LoVo (cell line): ENCODE results near the gene ZNF354C.

Source experiments
- DNase-seq: peaks from one replicate; pipeline ENCODE4 v3.0.0-alpha.2; 2016; ENCODE audit warnings: low spot score

The ZNF354C gene

DNA sequence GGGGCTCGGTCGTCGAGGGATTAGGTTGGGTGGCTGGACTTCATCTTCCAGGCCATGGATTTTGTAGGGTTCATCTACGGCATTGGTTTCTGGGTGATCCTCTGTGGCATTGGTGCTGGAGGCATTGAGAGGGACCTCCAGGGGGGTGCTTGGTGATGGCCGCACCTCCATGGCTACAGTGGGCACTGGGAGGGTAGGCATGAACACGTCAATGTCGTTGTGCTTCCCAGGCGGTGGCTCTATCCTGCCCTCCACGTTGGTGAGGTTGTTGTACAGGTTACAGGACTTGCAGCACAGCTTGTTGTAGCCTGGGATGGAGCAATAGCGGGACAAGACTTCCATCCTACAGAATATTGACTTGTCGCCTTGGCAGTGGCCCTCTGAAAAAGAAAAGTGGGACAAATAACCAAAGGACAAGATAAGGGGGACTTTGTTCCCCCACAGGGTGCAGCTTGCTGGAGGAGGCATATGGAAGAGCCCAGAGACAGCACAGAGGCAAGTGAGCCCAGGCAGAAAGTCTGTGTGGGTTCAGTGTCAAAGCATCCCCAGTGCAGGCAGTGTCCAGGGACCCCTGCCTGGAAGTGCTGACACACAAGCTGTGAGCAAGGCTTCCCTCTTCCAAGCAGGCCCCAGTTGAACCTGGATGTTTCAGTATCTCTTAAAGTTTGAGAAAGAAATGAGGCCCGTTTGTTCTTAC lies 53.9 kb downstream of the ZNF354C start:
- DNase-seq: no peak

DNA sequence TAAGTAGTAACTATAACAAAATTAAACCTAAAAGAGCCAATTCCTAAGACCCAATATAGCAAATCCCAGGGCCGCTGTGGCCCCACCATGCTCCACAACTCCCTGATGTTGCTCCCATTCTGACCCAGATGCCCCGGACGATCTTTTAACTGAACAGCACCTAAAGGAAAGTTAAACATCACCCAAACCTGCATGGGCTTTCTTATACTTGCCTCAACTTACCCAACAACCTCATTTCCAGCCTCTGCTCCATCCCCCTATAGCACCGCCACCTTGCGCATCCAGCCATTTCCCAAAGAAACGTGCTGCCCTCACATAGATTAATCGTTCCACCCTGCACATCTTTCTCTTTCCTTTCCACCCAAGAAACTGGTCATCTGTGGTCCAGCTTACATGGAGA lies 54.6 kb downstream of the ZNF354C start:
- no peak for DNase-seq

DNA sequence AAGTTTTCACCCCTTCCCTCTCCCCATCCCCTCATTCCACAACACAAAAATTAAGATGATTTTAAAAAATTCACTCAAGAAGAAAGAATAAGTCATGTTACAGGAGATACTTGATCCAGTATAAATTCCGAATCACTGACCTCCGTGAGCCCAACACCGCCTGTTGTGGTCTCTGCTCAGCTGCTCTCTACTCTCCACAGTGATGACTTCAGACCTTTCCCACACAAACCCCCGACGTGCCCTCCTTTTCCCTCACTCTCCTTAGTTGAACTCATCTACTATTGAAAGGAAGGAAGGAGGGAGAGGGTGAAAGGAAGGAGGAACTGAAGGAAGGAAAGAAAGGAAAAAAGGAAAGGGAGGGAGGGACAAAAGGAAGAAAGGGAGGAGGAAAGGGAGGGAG lies 55.1 kb downstream of the ZNF354C start:
- DNase-seq: no peak

DNA sequence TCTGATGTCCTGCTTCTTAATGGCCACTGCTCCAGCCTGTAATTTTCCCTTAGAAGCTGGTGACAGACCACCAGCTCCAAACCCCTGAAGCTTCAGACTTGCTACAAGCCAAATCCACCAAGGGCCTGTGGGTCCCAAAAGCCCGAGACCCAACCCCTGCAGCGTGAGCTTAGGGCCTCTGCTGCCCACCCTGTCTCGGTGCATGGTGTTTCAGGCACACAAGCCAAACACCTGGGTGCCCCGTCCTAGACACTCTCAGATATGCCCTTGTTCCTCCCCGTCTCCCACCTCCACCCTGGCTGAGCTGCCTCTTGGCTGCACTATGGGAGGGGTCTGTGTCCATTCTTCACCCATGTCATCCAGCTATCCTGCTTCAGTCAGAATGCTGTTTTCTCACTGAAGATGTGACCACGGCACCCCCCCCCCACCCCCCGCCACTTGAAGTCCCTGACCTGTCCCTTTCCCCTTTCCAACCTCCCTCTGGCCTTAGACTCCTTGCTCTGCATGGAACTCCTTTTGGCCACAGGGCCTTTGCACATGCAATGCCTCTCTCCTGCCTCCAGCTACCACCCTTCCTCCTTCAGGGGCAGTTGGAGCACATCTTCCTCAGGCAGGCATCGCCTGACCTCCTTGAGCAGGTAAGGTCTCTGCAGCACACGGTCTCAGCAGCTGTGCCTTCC lies 55.8 kb downstream of the ZNF354C start:
- DNase-seq: no peak

DNA sequence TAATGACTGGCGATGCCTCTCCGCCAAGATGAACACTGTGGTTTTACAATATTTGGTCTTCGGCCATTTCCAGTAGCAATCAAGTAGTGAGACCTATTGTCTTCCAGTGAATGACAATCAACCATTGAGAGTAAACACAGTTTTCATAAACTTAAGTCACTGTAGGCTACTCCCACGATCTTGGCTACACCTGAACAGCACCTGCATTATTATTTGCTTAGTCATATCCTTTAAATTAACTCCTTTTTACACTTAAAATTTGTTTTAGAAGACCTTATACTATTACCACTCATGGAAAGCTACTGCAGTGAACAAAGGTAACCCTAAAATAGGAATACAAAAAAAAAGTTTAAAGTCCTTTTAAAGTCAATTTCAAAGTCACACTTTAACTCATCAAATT lies 58.2 kb downstream of the ZNF354C start:
- no peak for DNase-seq

DNA sequence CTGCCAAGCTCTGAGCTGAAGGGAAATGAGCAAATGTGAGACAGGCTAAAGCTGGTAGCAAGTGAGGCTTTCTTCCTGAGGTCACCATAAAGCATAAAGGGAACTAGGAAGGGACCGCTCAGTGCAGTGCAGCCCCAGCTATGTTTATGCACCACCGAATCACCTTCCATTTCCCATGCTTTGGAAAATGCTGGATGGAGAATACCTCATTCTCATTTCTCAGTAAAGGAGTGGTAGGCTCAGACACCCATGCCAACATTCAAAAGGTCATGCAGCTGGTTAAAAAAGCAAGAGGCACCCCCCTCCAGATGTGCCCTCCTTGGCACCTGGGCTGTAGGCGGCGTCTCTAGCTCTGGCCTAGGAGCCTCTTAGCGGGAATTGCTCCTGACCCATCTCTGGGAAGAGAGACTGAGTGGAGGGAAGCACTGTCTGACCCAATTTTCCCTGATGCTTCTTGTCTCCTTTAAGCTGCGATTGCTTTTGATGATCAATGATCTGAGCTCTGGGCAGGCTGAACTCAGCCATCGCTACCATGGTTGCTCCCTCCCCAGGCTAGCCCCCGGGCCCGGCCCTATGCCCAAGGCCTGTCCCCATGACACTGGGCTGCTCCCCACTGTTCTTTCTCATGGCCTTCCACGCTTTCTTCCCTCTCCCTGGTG lies 58.7 kb downstream of the ZNF354C start:
- DNase-seq: no peak

DNA sequence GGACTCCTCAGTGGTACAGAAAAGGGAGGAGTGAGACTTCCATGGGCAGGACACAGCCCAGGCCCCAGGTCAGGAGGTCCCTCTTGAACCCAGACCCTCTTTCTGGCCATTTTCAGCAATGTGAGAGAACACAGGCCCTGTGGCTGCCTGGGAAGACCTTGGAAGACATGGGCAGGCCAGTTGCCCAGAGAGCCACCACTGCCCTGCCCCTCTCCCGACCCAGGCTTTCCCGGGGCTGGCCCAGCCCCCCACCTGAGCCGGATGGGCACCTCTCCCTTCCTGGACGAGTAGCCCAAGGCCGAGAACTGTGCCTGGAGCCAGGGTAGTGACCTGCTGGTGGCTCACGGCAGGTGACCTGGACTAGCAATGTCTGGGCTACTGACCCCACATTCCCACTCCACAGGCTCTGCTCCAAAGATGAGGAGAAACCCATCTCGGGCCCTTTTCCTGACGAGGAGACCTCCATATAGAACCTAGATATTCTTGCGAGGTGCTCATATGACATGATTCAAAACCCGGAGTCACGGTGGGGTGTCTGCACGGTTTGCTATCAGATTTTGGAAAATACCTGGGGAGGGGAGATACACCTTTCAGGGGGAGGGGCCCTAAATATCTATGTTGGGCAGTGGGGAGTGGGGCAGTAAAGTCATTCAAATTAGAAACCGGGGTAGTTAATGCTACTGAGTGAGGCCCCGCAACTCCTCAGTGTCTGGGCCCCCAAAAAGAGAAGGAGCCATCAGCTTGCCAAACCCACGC lies 59.4 kb downstream of the ZNF354C start:
- no peak for DNase-seq

DNA sequence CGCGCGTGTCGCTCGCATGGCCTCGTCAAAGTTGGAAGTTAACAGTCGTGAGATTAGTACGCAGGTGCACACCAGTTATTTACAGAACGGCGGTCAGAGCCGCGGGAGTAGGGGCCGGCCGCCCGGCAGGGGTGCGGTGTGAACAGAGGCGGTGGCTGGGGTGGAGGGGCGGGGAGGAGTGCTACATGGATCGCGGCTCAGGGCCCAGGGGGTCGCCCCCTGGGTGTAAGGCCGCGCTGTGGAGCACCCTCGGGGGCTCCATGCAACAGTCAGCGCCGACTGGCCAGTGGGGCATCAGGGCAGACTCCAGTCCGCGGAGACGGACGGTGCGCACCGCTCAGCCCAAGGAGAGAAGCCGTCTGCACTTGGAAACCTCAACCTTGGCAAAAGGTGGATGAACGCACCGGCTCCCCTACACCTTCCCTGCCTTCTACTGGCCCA lies 60.3 kb downstream of the ZNF354C start:
- DNase-seq: no peak

DNA sequence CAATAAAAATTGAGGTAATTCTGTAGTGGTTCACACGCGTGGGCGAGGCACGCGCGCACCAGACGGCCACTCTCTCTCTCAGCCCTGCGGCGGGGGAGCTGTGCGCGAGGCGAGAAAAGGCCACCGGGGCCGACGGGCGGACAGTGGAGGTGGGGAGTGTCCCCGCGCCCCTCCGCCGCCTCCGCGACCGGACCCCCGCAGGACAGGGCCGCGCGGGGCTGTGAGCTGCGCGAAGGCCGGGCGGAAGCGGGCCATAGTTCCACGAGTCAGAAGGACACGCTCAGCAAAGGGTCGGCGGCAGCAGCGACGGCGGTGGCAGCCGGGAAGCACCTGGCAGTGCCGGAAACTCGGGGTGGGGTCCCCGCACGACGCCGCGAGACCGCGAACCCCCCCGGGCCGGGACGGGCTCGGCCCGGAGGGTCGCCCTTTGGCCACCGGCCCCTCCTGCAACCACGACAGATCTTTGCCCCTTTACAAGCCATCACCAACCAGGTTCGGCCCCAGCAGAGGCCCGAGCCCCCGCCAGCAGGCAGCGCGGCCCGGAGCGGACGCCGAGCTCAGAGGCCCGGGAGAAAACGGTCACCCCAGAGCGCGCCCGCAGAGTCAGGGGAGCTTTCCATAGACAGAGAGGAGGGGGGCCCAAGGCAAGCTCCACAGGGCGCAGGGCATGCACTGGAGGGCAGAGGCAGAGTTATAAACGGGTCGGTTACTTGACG lies 60.9 kb downstream of the ZNF354C start:
- no peak for DNase-seq

DNA sequence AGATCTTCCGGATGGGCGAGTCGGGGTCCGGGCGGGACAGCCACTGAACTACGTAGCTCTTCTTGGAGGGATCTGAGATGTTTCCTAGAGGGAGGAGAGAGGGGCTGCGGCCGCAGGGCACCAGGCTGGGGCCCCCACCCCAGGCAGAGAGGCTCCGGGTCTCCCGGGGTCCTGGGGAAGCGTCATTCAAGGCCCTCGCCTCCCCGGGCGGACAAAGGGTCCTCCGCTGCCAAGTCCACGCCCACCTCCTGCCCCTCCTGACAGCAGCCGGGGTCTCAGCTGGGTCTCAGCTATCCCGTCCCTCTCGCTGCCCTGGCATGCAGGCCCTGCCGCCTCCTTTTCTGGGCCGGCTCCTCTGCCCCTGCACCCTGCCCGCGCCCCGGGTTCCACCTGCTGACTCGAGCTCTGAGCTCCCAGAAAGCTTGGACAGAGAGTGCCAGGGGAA lies 61.5 kb downstream of the ZNF354C start:
- no peak for DNase-seq

DNA sequence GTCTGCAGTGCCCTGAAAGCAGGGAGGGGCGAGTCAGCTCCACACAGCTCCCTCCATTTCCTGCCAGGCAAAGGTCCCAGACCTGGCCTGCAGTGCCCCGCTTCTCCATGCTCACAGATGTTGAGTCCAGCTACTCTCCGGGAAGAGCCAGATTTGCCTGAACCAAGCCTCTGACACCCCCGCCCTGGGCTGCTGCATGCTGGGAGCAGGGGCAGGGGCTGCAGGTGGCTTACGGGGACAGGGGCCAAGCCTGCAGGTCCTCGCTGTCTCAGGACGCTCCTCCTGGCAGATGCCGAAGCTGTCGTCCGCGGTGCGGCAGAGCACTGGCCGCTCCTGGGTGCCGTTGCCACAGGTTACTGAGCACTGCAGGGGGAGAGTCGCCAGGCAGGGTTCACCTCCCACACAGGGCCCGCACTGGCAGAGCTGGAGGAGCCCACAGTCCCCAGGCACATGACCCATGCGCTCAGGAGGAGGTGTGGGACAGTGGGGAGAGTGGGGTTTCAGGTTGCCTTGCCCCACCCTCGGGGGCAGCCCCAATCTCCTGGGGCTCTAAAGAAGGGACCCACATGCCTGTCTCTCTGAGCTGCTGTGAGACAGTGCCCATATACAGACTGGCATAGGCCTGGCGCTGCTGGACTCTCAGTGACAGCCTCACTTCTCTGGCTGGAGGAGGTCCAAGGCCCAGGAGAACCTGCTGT lies 62.4 kb downstream of the ZNF354C start:
- DNase-seq: no peak

DNA sequence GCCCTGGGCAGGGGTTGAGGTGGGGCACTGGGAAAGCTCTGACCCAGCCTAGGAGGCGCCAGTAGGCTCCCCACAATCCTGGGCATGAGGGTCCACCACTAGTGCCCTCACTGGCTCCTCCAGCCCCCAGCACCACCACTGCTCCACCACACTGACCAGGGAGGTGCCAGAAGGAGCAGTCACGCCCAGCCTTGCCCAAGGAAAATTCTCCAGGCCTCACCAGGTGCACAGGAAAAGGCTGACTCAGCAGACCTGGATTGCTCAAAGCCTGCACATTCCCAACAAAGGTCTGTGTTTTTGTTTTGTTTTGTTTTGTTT lies 62.9 kb downstream of the ZNF354C start:
- no peak for DNase-seq

DNA sequence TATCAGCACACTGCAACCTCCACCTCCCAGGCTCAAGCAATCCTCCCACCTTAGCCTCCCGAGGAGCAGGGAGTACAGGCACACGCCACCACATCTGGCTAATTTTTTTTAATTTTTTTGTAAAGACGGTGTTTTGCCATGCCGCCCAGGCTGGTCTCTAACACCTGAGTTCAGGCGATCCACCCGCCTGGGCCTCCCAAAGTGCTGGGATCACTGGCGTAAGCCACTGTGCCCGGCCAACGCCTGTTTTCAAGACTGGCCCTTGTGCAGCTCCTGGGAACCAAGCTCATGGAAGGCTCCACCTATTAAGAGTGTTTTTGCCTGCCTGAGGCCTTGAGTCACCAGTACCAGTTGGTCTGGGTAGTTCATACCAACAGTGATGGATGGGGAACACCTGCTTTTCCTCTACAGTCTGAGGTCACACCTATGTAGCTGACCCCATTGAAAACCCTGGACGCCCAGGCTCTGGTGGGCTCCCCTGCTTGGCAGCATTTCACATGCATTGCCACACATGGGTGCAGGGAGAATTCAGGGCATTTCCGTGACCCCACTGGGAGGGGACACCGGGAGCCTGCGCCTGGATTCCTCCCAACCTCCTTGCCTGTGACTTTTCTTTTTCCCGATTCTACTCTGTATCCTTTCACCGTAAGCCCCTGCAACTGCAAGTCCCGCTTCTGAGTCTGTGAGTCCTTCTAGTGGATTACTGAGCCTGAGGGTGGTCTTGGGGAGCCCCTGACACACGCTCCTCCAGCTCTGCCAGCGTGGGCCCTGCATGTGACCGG lies 63.5 kb downstream of the ZNF354C start:
- DNase-seq: no peak

DNA sequence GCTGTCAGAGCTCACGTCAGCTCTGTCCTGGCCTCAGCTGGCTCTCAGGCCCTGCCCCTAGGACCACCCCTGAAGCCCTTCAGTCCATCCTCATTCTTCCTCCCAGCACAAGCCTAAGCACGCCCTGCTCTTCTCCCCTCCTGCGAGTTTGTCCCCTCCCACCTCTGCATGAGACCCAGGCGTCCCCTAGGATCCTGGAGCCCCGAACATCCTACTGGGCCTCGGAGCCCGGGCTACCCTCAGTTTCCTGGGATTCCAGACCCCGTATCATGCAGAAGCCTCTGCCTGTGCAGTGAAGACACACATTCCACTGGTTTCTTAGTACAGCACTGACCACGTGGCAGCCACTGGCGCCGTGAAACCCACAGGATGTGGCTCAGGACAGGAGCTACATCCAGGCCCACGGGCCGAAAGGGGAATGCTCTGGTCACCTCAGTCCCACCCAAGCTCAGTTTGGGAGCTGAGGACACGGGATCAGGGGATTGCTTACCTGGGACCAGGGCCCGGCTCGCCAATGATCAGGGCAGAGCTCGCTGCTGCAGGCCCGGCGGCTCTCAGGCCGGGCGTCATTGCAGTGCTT lies 64.2 kb downstream of the ZNF354C start:
- no peak for DNase-seq

DNA sequence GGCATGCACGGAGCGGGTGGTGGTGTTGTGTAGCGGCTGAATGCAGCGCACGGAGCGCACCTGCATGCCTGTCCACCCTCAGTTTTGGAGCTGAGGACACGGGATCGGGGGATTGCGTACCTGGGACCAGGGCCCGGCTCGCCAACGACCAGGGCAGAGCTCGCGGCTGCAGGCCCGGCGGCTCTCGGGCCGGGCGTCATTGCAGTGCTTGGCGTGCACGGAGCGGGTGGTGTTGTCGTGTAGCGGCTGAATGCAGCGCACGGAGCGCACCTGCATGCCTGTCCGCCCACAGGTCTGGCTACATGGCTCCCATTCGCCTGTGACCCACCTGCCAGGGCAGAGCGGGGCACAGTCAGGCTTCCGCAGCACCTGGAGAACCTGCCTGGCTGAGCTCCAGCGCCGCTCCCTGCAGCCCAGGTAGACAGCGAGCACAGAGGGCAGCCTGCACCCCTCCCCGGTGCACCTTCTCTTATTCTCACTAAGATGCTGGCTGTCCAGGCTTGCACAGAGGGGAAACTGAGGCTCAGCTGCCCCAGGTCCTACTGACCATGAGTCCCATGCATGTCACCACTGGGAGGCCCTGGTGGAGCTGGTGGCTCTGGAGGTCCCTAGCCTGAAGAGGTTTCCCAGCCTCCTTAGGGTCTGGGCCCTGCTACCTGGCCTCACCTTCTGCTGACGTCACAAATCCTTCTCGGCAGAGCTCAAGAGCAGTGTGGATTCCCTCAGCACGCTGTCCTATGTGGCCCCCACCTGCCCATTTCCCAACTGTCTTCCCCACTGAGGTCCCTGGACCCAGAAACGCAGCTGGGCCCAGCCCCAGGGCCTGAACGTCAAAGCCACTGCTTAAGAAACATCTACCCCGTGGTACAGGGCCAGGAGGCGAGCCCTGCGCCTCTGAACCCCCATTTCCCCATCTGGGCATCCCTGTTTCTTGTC lies 64.9 kb downstream of the ZNF354C start:
- DNase-seq: no peak

DNA sequence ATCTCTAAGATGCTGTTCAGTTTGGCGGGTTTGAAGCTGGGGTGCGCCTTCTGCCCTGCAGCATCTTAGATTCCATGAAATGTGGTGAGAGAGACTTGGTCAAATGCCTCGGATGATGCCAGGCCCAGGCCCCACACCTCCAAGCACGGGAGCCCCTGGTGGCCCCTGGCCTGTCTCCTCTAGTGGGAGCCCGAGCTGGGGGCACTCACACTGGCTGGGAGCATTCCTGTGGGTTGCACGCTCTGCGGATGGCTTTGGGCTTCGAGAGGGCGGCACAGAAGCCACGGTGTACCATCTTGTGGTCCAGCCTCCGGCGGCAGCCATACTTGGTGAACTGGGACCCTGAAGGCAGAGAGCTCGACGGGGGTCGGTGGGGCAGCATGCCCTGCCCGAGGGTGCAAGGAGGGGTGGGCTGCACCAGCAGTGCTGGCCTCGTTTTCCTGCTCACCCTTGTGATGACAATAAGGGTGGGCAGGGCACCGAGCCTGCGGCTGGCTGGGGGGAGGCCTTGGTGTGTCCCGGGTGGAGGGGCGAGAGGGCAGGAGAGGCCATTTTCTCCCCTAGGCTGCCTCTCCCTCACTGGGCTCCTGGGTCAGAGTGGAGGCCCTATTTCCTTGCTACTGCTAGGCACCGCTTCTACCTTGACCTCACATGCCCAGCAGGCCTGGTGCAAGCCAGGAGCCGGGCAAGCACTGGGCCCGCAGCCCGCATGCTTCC lies 65.8 kb downstream of the ZNF354C start:
- no peak for DNase-seq

DNA sequence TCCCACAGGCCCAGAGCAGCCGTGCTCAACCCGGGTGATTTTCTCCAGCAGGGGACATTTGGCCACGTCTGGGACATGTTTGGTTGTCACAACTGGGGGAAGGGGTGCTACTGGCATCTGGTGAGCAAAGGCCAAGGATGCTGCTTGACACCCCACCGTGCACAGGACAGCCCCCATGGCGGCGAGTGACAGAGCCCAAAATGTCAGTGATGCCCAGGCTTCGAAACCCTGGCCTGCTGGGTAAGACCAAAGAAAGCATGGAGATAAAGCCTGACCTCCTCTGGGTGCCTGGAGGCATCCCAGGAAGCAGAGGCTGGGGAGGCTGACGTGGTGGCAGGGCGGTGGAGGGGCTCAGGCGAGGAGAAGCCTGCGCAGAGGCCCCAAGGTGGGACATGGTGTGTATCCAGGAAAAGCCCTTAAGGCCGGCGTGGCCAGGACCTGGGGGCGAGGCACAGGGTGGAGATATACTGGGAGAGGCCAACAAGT lies 66.4 kb downstream of the ZNF354C start:
- DNase-seq: no peak
